Measurements from ENCODE around the gene TYR.
"Not testable (repeated sequence)": the region's sequence is repeated elsewhere in the genome, so short reads cannot be mapped to it uniquely, and the experiment has no call there.

- TF ChIP-seq CTCF (IDR thresholded peaks at IDR 0.05); EZH2 (IDR thresholded peaks at IDR 0.05; ENCODE audit: borderline replicate concordance, insufficient read depth, low read depth, low read length, poor library complexity, severe bottlenecking): not testable (repeated sequence)
Measured at GRCh38 chr11:89331940-89332339, 154.3 kb downstream of the TYR start.
